Measurements from ENCODE around the gene NFE2.

DNA sequence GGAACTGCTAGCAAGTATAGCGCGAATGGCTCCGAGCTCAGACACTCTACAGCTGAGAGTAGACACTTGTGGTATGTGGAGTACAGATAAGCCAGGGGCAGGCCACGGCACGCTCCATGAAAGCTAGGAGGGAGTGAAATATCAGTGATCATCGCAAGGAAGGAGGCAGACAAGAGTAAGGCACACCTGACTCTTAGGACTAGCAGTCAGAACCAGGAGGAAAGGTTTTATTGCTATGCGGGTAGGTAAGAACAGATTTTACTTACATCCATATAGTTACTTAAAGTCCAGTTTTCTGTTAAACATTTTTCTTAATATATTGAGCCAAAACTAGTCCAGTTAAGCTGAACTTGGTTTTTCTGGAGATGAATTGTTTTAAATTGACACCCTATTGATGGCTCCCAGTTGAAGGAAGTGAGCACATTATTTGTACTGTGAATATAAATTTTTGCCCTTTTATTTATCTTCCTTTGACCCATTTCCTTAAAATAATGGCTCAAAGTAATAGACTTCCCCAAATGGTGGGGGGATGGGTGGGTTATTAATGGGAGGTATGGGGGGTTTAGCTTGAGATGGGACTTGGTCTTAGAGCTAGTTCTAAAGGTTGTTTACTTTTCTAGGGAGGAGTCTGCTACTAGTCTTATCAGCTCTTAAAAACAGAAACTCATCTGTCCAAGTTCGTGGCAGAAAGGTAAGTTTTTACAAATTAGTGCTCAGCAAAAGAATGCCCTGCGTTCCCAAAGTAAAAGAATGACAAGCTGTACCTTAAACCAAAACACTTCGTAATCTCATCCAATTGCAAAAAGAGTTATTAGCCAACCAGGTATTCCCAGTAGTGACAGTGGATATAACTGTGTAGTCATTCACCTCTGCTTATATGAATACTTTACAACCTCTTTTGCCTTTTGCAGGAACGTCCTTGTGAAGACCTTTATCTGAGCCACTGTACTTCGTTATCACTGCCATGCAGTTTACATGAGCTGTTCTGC lies 14.5 kb downstream of the NFE2 start:
- no peak for TF ChIP-seq REST (IDR thresholded peaks at IDR 0.05)
- no peak for TF ChIP-seq TAF1 (conservative IDR thresholded peaks at IDR 0.05)
- TF ChIP-seq, protein P1, sequence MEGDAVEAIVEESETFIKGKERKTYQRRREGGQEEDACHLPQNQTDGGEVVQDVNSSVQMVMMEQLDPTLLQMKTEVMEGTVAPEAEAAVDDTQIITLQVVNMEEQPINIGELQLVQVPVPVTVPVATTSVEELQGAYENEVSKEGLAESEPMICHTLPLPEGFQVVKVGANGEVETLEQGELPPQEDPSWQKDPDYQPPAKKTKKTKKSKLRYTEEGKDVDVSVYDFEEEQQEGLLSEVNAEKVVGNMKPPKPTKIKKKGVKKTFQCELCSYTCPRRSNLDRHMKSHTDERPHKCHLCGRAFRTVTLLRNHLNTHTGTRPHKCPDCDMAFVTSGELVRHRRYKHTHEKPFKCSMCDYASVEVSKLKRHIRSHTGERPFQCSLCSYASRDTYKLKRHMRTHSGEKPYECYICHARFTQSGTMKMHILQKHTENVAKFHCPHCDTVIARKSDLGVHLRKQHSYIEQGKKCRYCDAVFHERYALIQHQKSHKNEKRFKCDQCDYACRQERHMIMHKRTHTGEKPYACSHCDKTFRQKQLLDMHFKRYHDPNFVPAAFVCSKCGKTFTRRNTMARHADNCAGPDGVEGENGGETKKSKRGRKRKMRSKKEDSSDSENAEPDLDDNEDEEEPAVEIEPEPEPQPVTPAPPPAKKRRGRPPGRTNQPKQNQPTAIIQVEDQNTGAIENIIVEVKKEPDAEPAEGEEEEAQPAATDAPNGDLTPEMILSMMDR (IDR thresholded peaks at IDR 0.05; ENCODE audit: low read depth, low read length, missing input control), result no peak
- no peak for TF ChIP-seq YY1 (IDR thresholded peaks at IDR 0.05)
- TF ChIP-seq, protein P2, sequence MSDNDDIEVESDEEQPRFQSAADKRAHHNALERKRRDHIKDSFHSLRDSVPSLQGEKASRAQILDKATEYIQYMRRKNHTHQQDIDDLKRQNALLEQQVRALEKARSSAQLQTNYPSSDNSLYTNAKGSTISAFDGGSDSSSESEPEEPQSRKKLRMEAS (IDR thresholded peaks at IDR 0.05), result no peak
- TF ChIP-seq RAD21 (IDR thresholded peaks at IDR 0.05), result no peak
- no peak for TF ChIP-seq SP1 (IDR thresholded peaks at IDR 0.05)
- TF ChIP-seq NR2F2 (IDR thresholded peaks at IDR 0.05), result no peak
